ENCODE results near the gene GFRA4. TPM values are rescaled to one million over a fixed set of nuclear protein-coding genes. Genes with fewer than 3 reads are reported as not detected.

GFRA4 gene
- total RNA-seq, 1 experiment from 2014 or later = not detected

DNA sequence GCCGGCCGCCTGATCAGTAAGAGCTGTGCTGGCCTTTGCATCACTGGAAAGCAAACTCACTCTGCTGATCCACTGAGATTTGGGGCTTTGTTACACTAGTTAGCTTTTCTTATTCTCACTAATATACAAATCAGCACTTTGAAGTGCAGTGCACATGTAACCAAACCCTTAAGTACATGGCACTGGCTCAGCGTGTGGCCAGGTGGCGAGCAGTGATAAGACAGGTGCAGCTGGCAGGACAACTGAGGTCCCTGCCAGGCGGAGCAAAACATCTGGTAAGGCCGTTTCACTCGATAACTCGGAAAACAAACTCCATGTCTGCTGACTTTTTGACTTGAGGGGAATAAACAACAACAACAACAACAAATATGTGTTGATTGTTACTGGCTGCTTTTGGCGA lies 11.0 kb downstream of the GFRA4 start:
- POLR2A ChIA-PET = no interaction called here
- ATAC-seq = no peak
- RAD21 ChIA-PET (ENCODE audit: low non-redundant PET in 1 of 2, low total read pairs in 2 of 2, uncharacterized antibody in 2 of 2, unreplicated experiment in 2 of 2) = no interaction called here

More for the DNA sequence above, 11.0 kb downstream of the GFRA4 start:
- Histone ChIP-seq H3K79me2 (ENCODE audit: insufficient read depth, low read length) (no peaks in the 10 kb centered on the region), H2AFZ (ENCODE audit: low read depth, low read length, poor library complexity, severe bottlenecking) (no peak overlapping the region), H3K9me2 (ENCODE audit: insufficient read depth) (no peaks in the 10 kb centered on the region), H3K9ac (ENCODE audit: low read length) (no peak overlapping the region), H3K4me1 (ENCODE audit: control insufficient read depth in 1 of 2, insufficient read depth in 2 of 2, low read length in 2 of 2) (no peaks in the 10 kb centered on the region), H4K20me1 (ENCODE audit: insufficient read depth) (no peaks in the 10 kb centered on the region), H3K27me3 (ENCODE audit: insufficient read depth, low read length) (no peaks in the 10 kb centered on the region), H3K36me3 (ENCODE audit: control insufficient read depth in 1 of 2, insufficient read depth in 2 of 2, low read length in 2 of 2) (no peaks in the 10 kb centered on the region), H3K27ac (ENCODE audit: low read depth, low read length) (no peak overlapping the region), H3K9me3 (ENCODE audit: control insufficient read depth in 1 of 2, insufficient read depth in 1 of 2, low read depth in 1 of 2, low read length in 2 of 2) (no peaks in the 10 kb centered on the region), H3K4me3 (replicated peaks in 1 of 2; ENCODE audit: low read depth in 1 of 2, low read length in 2 of 2) (no peak overlapping the region), H3K4me2 (ENCODE audit: low read length) (no peak overlapping the region)
- no TSS peak for BruUV-seq (replicated peaks)
- no peak for TF ChIP-seq SP1 (IDR thresholded peaks at IDR 0.05; ENCODE audit: low read depth)
- TF ChIP-seq, protein P1, sequence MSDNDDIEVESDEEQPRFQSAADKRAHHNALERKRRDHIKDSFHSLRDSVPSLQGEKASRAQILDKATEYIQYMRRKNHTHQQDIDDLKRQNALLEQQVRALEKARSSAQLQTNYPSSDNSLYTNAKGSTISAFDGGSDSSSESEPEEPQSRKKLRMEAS (IDR thresholded peaks at IDR 0.05) = no peak
- no peak for TF ChIP-seq CEBPB (IDR thresholded peaks at IDR 0.05; ENCODE audit: low read depth)
- TF ChIP-seq, protein P2, sequence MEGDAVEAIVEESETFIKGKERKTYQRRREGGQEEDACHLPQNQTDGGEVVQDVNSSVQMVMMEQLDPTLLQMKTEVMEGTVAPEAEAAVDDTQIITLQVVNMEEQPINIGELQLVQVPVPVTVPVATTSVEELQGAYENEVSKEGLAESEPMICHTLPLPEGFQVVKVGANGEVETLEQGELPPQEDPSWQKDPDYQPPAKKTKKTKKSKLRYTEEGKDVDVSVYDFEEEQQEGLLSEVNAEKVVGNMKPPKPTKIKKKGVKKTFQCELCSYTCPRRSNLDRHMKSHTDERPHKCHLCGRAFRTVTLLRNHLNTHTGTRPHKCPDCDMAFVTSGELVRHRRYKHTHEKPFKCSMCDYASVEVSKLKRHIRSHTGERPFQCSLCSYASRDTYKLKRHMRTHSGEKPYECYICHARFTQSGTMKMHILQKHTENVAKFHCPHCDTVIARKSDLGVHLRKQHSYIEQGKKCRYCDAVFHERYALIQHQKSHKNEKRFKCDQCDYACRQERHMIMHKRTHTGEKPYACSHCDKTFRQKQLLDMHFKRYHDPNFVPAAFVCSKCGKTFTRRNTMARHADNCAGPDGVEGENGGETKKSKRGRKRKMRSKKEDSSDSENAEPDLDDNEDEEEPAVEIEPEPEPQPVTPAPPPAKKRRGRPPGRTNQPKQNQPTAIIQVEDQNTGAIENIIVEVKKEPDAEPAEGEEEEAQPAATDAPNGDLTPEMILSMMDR (IDR thresholded peaks at IDR 0.05 in 2 of 3, conservative IDR thresholded peaks at IDR 0.05 in 1 of 3; ENCODE audit: borderline replicate concordance in 1 of 3, insufficient read depth in 1 of 3, low read depth in 2 of 3, low read length in 2 of 3) = no peak
- TF ChIP-seq, protein P3, sequence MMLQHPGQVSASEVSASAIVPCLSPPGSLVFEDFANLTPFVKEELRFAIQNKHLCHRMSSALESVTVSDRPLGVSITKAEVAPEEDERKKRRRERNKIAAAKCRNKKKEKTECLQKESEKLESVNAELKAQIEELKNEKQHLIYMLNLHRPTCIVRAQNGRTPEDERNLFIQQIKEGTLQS (IDR thresholded peaks at IDR 0.05) = no peak
- TF ChIP-seq TCF7L2 (IDR thresholded peaks at IDR 0.05; ENCODE audit: borderline replicate concordance, extremely low read depth, insufficient read depth, insufficient read length) = no peak
- TF ChIP-seq CBX3 (IDR thresholded peaks at IDR 0.05; ENCODE audit: low read depth) = no peak
- TF ChIP-seq EZH2 (IDR thresholded peaks at IDR 0.05) = no peak
- TF ChIP-seq SRF (IDR thresholded peaks at IDR 0.05; ENCODE audit: low read depth) = no peak
- TF ChIP-seq ZFX (IDR thresholded peaks at IDR 0.05) = no peak
- no peak for TF ChIP-seq SIN3A (IDR thresholded peaks at IDR 0.05; ENCODE audit: low read depth)
- TF ChIP-seq, protein P4, sequence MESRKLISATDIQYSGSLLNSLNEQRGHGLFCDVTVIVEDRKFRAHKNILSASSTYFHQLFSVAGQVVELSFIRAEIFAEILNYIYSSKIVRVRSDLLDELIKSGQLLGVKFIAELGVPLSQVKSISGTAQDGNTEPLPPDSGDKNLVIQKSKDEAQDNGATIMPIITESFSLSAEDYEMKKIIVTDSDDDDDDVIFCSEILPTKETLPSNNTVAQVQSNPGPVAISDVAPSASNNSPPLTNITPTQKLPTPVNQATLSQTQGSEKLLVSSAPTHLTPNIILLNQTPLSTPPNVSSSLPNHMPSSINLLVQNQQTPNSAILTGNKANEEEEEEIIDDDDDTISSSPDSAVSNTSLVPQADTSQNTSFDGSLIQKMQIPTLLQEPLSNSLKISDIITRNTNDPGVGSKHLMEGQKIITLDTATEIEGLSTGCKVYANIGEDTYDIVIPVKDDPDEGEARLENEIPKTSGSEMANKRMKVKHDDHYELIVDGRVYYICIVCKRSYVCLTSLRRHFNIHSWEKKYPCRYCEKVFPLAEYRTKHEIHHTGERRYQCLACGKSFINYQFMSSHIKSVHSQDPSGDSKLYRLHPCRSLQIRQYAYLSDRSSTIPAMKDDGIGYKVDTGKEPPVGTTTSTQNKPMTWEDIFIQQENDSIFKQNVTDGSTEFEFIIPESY (IDR thresholded peaks at IDR 0.05; ENCODE audit: extremely low read depth, insufficient replicate concordance, low read length) = no peak
- no peak for TF ChIP-seq FOSL1 (IDR thresholded peaks at IDR 0.05; ENCODE audit: low read depth)
- TF ChIP-seq, protein P5, sequence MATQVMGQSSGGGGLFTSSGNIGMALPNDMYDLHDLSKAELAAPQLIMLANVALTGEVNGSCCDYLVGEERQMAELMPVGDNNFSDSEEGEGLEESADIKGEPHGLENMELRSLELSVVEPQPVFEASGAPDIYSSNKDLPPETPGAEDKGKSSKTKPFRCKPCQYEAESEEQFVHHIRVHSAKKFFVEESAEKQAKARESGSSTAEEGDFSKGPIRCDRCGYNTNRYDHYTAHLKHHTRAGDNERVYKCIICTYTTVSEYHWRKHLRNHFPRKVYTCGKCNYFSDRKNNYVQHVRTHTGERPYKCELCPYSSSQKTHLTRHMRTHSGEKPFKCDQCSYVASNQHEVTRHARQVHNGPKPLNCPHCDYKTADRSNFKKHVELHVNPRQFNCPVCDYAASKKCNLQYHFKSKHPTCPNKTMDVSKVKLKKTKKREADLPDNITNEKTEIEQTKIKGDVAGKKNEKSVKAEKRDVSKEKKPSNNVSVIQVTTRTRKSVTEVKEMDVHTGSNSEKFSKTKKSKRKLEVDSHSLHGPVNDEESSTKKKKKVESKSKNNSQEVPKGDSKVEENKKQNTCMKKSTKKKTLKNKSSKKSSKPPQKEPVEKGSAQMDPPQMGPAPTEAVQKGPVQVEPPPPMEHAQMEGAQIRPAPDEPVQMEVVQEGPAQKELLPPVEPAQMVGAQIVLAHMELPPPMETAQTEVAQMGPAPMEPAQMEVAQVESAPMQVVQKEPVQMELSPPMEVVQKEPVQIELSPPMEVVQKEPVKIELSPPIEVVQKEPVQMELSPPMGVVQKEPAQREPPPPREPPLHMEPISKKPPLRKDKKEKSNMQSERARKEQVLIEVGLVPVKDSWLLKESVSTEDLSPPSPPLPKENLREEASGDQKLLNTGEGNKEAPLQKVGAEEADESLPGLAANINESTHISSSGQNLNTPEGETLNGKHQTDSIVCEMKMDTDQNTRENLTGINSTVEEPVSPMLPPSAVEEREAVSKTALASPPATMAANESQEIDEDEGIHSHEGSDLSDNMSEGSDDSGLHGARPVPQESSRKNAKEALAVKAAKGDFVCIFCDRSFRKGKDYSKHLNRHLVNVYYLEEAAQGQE (IDR thresholded peaks at IDR 0.05; ENCODE audit: low read depth) = no peak
- no peak for TF ChIP-seq POLR2A (IDR thresholded peaks at IDR 0.05; ENCODE audit: borderline replicate concordance, extremely low read depth, insufficient read depth, insufficient read length)
- TF ChIP-seq POLR2AphosphoS5 (IDR thresholded peaks at IDR 0.05; ENCODE audit: low read depth, low read length) = no peak
- no peak for TF ChIP-seq ELF1 (IDR thresholded peaks at IDR 0.05; ENCODE audit: borderline replicate concordance, low read depth)
- TF ChIP-seq ZNF274 (IDR thresholded peaks at IDR 0.05; ENCODE audit: low read depth, low read length) = no peak
- TF ChIP-seq YY1 (IDR thresholded peaks at IDR 0.05; ENCODE audit: extremely low read depth, insufficient replicate concordance, low read depth, low read length) = no peak
- TF ChIP-seq JUND (IDR thresholded peaks at IDR 0.05) = no peak
- DNase-seq (ENCODE audit: low read depth, low spot score) = no peak
- intact Hi-C loops (cut with micrococcal nuclease) = no loop called here
- CTCF ChIA-PET = no interaction called here
